BE2C (cell line): Measurements from ENCODE around the gene PRTG.

Experiments used
- DNase-seq: peaks from one replicate; pipeline ENCODE4 v3.0.0-alpha.2; 2020
- H3K27me3 ChIP-seq: fragments of 250-450 bp; sonication (Bioruptor Pico); 2 replicates; pipeline ENCODE4 v1.5.1; 2020; ENCODE audit warnings: mild to moderate bottlenecking
- H3K36me3 ChIP-seq: fragments of 250-450 bp; sonication (Bioruptor Pico); 2 replicates; pipeline ENCODE4 v1.5.1; 2020; ENCODE audit warnings: mild to moderate bottlenecking
- H3K4me1 ChIP-seq: fragments of 250-450 bp; sonication (Bioruptor Pico); 2 replicates; pipeline ENCODE4 v1.5.1; 2020
- H3K4me3 ChIP-seq: 2 replicates; pipeline ENCODE4 v1.5.1; 2011; ENCODE audit warnings: low read depth, low read length
- H3K9me3 ChIP-seq: fragments of 250-450 bp; sonication (Bioruptor Pico); 2 replicates; pipeline ENCODE4 v1.5.1; 2020
- TF ChIP-seq, protein P1 (sequence below): IDR thresholded peaks from 2 replicates; pipeline ENCODE4 v1.5.1; 2012; ENCODE audit warnings: mild to moderate bottlenecking, low read depth, low read length

PRTG gene

DNA sequence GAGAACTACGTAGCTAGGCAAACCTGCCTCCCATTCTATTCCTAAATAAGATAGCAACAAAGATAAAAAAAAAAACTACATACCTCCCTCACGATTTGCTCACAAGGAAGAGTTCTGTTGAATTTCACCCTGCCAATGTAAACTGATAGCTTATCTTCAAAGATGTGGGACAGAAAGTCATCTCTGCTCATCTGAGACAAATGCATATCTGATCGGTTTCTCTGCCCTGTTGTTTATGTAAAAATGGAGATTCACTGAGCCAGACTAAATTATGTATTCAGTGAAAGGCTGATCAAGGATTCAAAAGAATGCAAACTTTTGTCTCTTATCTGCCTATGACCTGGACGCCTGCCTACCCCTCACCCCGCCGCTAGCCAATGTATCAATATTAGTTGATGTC lies 166.0 kb downstream of the PRTG start:
- TF ChIP-seq, protein P1, sequence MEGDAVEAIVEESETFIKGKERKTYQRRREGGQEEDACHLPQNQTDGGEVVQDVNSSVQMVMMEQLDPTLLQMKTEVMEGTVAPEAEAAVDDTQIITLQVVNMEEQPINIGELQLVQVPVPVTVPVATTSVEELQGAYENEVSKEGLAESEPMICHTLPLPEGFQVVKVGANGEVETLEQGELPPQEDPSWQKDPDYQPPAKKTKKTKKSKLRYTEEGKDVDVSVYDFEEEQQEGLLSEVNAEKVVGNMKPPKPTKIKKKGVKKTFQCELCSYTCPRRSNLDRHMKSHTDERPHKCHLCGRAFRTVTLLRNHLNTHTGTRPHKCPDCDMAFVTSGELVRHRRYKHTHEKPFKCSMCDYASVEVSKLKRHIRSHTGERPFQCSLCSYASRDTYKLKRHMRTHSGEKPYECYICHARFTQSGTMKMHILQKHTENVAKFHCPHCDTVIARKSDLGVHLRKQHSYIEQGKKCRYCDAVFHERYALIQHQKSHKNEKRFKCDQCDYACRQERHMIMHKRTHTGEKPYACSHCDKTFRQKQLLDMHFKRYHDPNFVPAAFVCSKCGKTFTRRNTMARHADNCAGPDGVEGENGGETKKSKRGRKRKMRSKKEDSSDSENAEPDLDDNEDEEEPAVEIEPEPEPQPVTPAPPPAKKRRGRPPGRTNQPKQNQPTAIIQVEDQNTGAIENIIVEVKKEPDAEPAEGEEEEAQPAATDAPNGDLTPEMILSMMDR, result no peak
- Histone ChIP-seq H3K36me3 (no peaks in the 10 kb centered on the region), H3K9me3 (no peaks in the 10 kb centered on the region), H3K27me3 (no peaks in the 10 kb centered on the region), H3K4me1 (no peaks in the 10 kb centered on the region; the same call in 1 of the 2 replicates), H3K4me3 (no peak overlapping the region)
- DNase-seq, result no peak

DNA sequence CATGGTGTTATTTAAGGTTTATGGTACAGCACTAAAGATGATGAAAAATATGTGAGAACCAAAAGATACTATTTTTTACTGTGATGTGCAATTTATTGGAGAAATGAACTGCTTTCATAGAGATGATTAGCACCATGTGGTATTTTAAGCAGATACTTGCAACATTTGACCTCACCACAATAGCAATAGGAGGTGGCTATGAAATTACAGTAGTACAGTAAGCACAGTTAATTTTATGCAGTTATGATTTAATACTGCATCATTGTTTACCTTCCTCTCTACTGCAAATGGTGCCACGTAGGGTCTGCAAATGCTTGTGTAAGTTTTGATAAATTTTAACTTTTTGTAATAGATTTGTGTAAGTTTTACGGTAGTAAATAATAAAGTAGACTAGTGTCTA lies 168.9 kb downstream of the PRTG start:
- Histone ChIP-seq H3K9me3 (no peaks in the 10 kb centered on the region), H3K36me3 (no peaks in the 10 kb centered on the region), H3K4me3 (no peak overlapping the region), H3K4me1 (no peaks in the 10 kb centered on the region; the same call in 1 of the 2 replicates), H3K27me3 (no peaks in the 10 kb centered on the region)
- no peak for DNase-seq
- TF ChIP-seq, protein P1, result no peak

GRCh38 chr15:55573224-55573623 lies 169.7 kb downstream of the PRTG start:
- no peak for DNase-seq
- Histone ChIP-seq H3K4me3 (no peak overlapping the region), H3K4me1 (no peaks in the 10 kb centered on the region; the same call in 1 of the 2 replicates), H3K9me3 (no peaks in the 10 kb centered on the region), H3K36me3 (no peaks in the 10 kb centered on the region), H3K27me3 (no peaks in the 10 kb centered on the region)
- TF ChIP-seq, protein P1, result no peak

GRCh38 chr15:55564347-55565145 lies 178.4 kb downstream of the PRTG start:
- peaks cover 3% of the 10 kb centered on the region; the same call in 1 of the 2 replicates for H3K9me3 ChIP-seq
- no peak for DNase-seq
- H3K36me3 ChIP-seq, result no peaks in the 10 kb centered on the region
- no peaks in the 10 kb centered on the region for H3K4me1 ChIP-seq
- TF ChIP-seq, protein P1, result peak; percentile 28; the same call in 1 of the 2 replicates
- H3K27me3 ChIP-seq, result no peaks in the 10 kb centered on the region
- H3K4me3 ChIP-seq, result no peak overlapping the region

GRCh38 chr15:55562601-55563000 lies 180.4 kb downstream of the PRTG start:
- no peak overlapping the region for H3K4me3 ChIP-seq
- H3K9me3 ChIP-seq, result peaks cover 3% of the 10 kb centered on the region; the same call in 1 of the 2 replicates
- no peaks in the 10 kb centered on the region for H3K27me3 ChIP-seq
- TF ChIP-seq, protein P1, result no peak
- no peak for DNase-seq
- no peaks in the 10 kb centered on the region for H3K4me1 ChIP-seq
- no peaks in the 10 kb centered on the region for H3K36me3 ChIP-seq
